PC-3 (cell line): ENCODE results near the gene LAD1. TPM values are rescaled to one million over a fixed set of nuclear protein-coding genes. Genes with fewer than 3 reads are reported as not detected.

Experiments
- ATAC-seq: fragments of 200-7000 bp; cut with Tn5 transposase; 2 replicates; pipeline ENCODE4 v1.9.1; 2020; ENCODE audit warnings: mild to moderate bottlenecking, moderate library complexity
- BruUV-seq: library from RNA; stranded (reverse); fragments of 400-500 nt; replicated peaks from 2 replicates; lab custom pipeline; 2021; lab: Mats Ljungman, UMichigan
- CTCF ChIA-PET: fragments of 300-600 bp; sonication (Branson Sonifier 250); formaldehyde crosslinking; loops from one replicate; lab custom pipeline; 2022; ENCODE audit warnings: antibody characterized with exemption; lab: Charles Lee
- POLR2A ChIA-PET: fragments of 300-600 bp; sonication (Branson Sonifier 250); formaldehyde crosslinking; loops from one replicate; lab custom pipeline; 2022; ENCODE audit warnings: antibody characterized with exemption; ENCODE audit not compliant: unreplicated experiment; lab: Charles Lee
- DNase-seq: peaks from one replicate; pipeline ENCODE4 v3.0.0-alpha.2; 2015
- H2AFZ ChIP-seq: fragments of 300-600 bp; sonication (generic); 2 replicates; pipeline ENCODE4 v1.6.0; 2016; ENCODE audit warnings: antibody characterized with exemption, low read length
- H3F3A ChIP-seq: fragments of 300-600 bp; sonication (generic); one replicate; pipeline ENCODE4 v1.6.0; 2017; ENCODE audit warnings: antibody characterized with exemption, low read length, control low read depth, mild to moderate bottlenecking; ENCODE audit not compliant: unreplicated experiment
- H3K27ac ChIP-seq: fragments of 300-600 bp; sonication (generic); 2 replicates; pipeline ENCODE4 v1.5.1; 2016; ENCODE audit warnings: mild to moderate bottlenecking, low read length
- H3K27me3 ChIP-seq: fragments of 300-600 bp; sonication (generic); 2 replicates; pipeline ENCODE4 v1.6.1; 2016; ENCODE audit warnings: low read length, mixed read lengths
- H3K36me3 ChIP-seq: fragments of 300-600 bp; sonication (generic); 2 replicates; pipeline ENCODE4 v1.6.1; 2016; ENCODE audit warnings: low read depth, mixed run types, low read length, mixed read lengths
- H3K4me1 ChIP-seq: fragments of 300-600 bp; sonication (generic); 2 replicates; pipeline ENCODE4 v1.5.1; 2016; ENCODE audit warnings: low read length; ENCODE audit not compliant: insufficient read depth
- H3K4me2 ChIP-seq: fragments of 300-600 bp; sonication (generic); 2 replicates; pipeline ENCODE4 v1.6.0; 2016; ENCODE audit warnings: low read length
- H3K4me3 ChIP-seq: fragments of 300-600 bp; sonication (generic); 2 replicates; pipeline ENCODE4 v1.5.1; 2016; ENCODE audit warnings: mild to moderate bottlenecking, low read length, mixed read lengths
- H3K79me2 ChIP-seq: fragments of 300-600 bp; sonication (generic); 2 replicates; pipeline ENCODE4 v1.6.1; 2017; ENCODE audit warnings: low read length, mixed read lengths
- H3K9ac ChIP-seq: fragments of 300-600 bp; sonication (generic); 2 replicates; pipeline ENCODE4 v1.6.0; 2016; ENCODE audit warnings: mild to moderate bottlenecking, low read length
- H3K9me2 ChIP-seq: fragments of 300-600 bp; sonication (generic); replicated peaks from 2 replicates; pipeline ENCODE4 v1.6.1; 2016; ENCODE audit warnings: mixed run types, low read length, mixed read lengths
- H3K9me3 ChIP-seq: fragments of 300-600 bp; sonication (generic); 2 replicates; pipeline ENCODE4 v1.6.1; 2016; ENCODE audit warnings: low read length, mixed read lengths
- H4K20me1 ChIP-seq: fragments of 300-600 bp; sonication (generic); 2 replicates; pipeline ENCODE4 v1.6.1; 2016; ENCODE audit warnings: low read length, mixed read lengths
- CTCF ChIP-seq: fragments of 300-600 bp; sonication (generic); conservative IDR thresholded peaks from 2 replicates; pipeline ENCODE4 v1.5.1; 2017; ENCODE audit warnings: antibody characterized with exemption, low read depth, mild to moderate bottlenecking, low read length
- EZH2 ChIP-seq: fragments of 300-600 bp; sonication (generic); IDR thresholded peaks from one replicate; pipeline ENCODE4 v1.6.1; 2017; ENCODE audit warnings: antibody characterized with exemption, mild to moderate bottlenecking, low read length; ENCODE audit not compliant: unreplicated experiment
- EZH2phosphoT487 ChIP-seq: fragments of 300-600 bp; sonication (generic); IDR thresholded peaks from 2 replicates; pipeline ENCODE4 v1.6.1; 2018; ENCODE audit warnings: mild to moderate bottlenecking, antibody characterized with exemption, low read length, borderline replicate concordance
- intact Hi-C: fragments of 100-400 bp; cut with micrococcal nuclease; formaldehyde crosslinking; loops from 2 replicates; pipeline ENCODE4 v1.9.0; 2023
- total RNA-seq: library from RNA; depleted of rRNA; stranded (reverse); fragments of >200 nt; gene quantifications from 2 replicates; pipeline ENCODE4 v1.2.3, GENCODE V29; 2014

The LAD1 gene
- total RNA-seq, 1 experiment from 2014 or later: 310 TPM

- Histone ChIP-seq H3K36me3 (no peaks in the 10 kb centered on the region), H2AFZ (no peak overlapping the region), H3K79me2 (peaks cover 14% of the 10 kb centered on the region), H3F3A (no peaks in the 10 kb centered on the region), H3K9me2 (no peaks in the 10 kb centered on the region), H3K4me2 (no peak overlapping the region), H3K27ac (no peak overlapping the region), H3K27me3 (no peaks in the 10 kb centered on the region), H3K4me1 (peaks cover 22% of the 10 kb centered on the region), H3K4me3 (no peak overlapping the region), H3K9ac (no peak overlapping the region), H3K9me3 (no peaks in the 10 kb centered on the region), H4K20me1 (no peaks in the 10 kb centered on the region)
- ChIA-PET CTCF (interaction anchor here (0.6 kb wide), 1 partner anchor 18 kb away, joined by 4 read pairs; no protein-coding TSS in a partner anchor), POLR2A (no interaction called here)
- BruUV-seq: no TSS peak
- ATAC-seq (no peak), DNase-seq (no peak)
- TF ChIP-seq EZH2phosphoT487 (no peak), EZH2 (no peak), CTCF (no peak)
- intact Hi-C loops: no loop called here
Measured at GRCh38 chr1:201404055-201404454, 4.9 kb upstream of the LAD1 start.

GRCh38 chr1:201403359-201403758 is 4.2 kb upstream of the LAD1 start:
- Histone ChIP-seq H3K36me3 (no peaks in the 10 kb centered on the region), H3K79me2 (peaks cover 21% of the 10 kb centered on the region), H3K4me2 (no peak overlapping the region), H3K9me2 (no peaks in the 10 kb centered on the region), H4K20me1 (no peaks in the 10 kb centered on the region), H3K4me1 (peaks cover 28% of the 10 kb centered on the region), H3F3A (peaks cover 1% of the 10 kb centered on the region), H3K4me3 (no peak overlapping the region), H3K9me3 (no peaks in the 10 kb centered on the region), H3K9ac (no peak overlapping the region), H3K27ac (no peak overlapping the region), H2AFZ (no peak overlapping the region), H3K27me3 (no peaks in the 10 kb centered on the region)
- intact Hi-C loops: no loop called here
- DNase-seq: no peak
- no TSS peak for BruUV-seq
- TF ChIP-seq EZH2: no peak
- TF ChIP-seq EZH2phosphoT487: no peak
- TF ChIP-seq CTCF: no peak
- POLR2A ChIA-PET: interaction anchor here (0.8 kb wide), 1 partner anchor 40 kb away, joined by 6 read pairs; no protein-coding TSS in a partner anchor
- ATAC-seq: no peak
- CTCF ChIA-PET: no interaction called here

GRCh38 chr1:201401700-201402099 is 2.6 kb upstream of the LAD1 start:
- Histone ChIP-seq H3K9me3 (no peaks in the 10 kb centered on the region), H3K9me2 (no peaks in the 10 kb centered on the region), H3K79me2 (peaks cover 37% of the 10 kb centered on the region), H3K27ac (no peak overlapping the region), H4K20me1 (peaks cover 5% of the 10 kb centered on the region), H3K4me3 (no peak overlapping the region), H2AFZ (no peak overlapping the region), H3K4me2 (no peak overlapping the region), H3K27me3 (no peaks in the 10 kb centered on the region), H3F3A (peaks cover 13% of the 10 kb centered on the region), H3K9ac (no peak overlapping the region), H3K4me1 (peaks cover 42% of the 10 kb centered on the region), H3K36me3 (no peaks in the 10 kb centered on the region)
- no peak for ATAC-seq
- POLR2A ChIA-PET: no interaction called here
- DNase-seq: no peak
- CTCF ChIA-PET: no interaction called here
- TF ChIP-seq EZH2phosphoT487: no peak
- intact Hi-C loops: no loop called here
- no TSS peak for BruUV-seq
